SK-N-MC (cell line): ENCODE results near the gene RIBC2.

ENCODE experiments used
- EZH2 ChIP-seq: fragments of 200-600 bp; sonication (generic); IDR thresholded peaks from one replicate; pipeline ENCODE4 v1.6.1; 2017; ENCODE audit warnings: antibody characterized with exemption
- POLR2AphosphoS5 ChIP-seq: IDR thresholded peaks from 2 replicates; pipeline ENCODE4 v1.6.1; 2012; ENCODE audit warnings: mild to moderate bottlenecking, low read depth, low read length, borderline replicate concordance

- TF ChIP-seq EZH2 (no peak), POLR2AphosphoS5 (no peak)
Observed at GRCh38 chr22:45456811-45457210, 43.3 kb downstream of the RIBC2 start.
